ENCODE data around the gene NUDT11.
"Not testable (repeated sequence)": the region's sequence is repeated elsewhere in the genome, so short reads cannot be mapped to it uniquely, and the experiment has no call there.

Gene NUDT11

DNA sequence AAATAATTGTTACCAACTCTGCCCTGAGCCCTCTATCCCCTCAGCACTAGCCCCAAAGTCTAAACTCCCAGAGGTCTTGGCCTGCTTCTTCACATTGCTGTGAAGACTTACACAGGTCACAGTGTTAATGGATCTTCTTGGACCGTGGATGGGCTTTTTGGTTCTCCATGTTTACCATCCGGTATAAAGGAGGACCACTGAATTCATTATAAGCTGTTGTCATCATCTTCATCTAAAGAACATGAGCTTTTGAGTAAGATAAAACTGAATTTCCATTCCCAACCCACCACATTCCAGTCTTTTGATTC is 8.5 kb downstream of the NUDT11 start:
- Mint-ChIP-seq H3K4me3 (no peak overlapping the region), H3K27me3 (ENCODE audit: low read depth, poor library complexity) (no peaks in the 10 kb centered on the region), H3K27ac (no peak overlapping the region), H3K9me3 (peaks cover 31% of the 10 kb centered on the region), H3K4me1 (peaks cover 21% of the 10 kb centered on the region), H3K36me3 (ENCODE audit: low read depth) (peaks cover 17% of the 10 kb centered on the region)
- TF ChIP-seq CTCF (IDR thresholded peaks at IDR 0.05) = no peak
- DNase-seq = no peak

- Mint-ChIP-seq H3K4me3 (no peak overlapping the region), H3K9me3 (peaks cover 58% of the 10 kb centered on the region), H3K27me3 (ENCODE audit: low read depth, poor library complexity) (no peaks in the 10 kb centered on the region), H3K4me1 (peaks cover 7% of the 10 kb centered on the region), H3K36me3 (ENCODE audit: low read depth) (peaks cover 44% of the 10 kb centered on the region), H3K27ac (no peak overlapping the region)
- no peak for DNase-seq
- no peak for TF ChIP-seq CTCF (IDR thresholded peaks at IDR 0.05)
These were observed 11.8 kb downstream of the NUDT11 start for GRCh38 chrX:51484616-51485015.

GRCh38 chrX:51482411-51482810 is 14.0 kb downstream of the NUDT11 start:
- peaks cover 70% of the 10 kb centered on the region for H3K9me3 Mint-ChIP-seq
- H3K36me3 Mint-ChIP-seq (ENCODE audit: low read depth) = peaks cover 47% of the 10 kb centered on the region

GRCh38 chrX:51476930-51477329 is 19.5 kb downstream of the NUDT11 start:
- Mint-ChIP-seq H3K4me3 (no peak overlapping the region), H3K36me3 (ENCODE audit: low read depth) (peaks cover 32% of the 10 kb centered on the region), H3K27me3 (ENCODE audit: low read depth, poor library complexity) (no peaks in the 10 kb centered on the region), H3K4me1 (no peaks in the 10 kb centered on the region), H3K9me3 (peaks cover 53% of the 10 kb centered on the region), H3K27ac (no peak overlapping the region)
- DNase-seq = no peak
- TF ChIP-seq CTCF (IDR thresholded peaks at IDR 0.05) = no peak

More at GRCh38 chrX:51482411-51482810, 14.0 kb downstream of the NUDT11 start:
- H3K4me1 Mint-ChIP-seq; H3K27ac Mint-ChIP-seq; H3K4me3 Mint-ChIP-seq; DNase-seq; H3K27me3 Mint-ChIP-seq (ENCODE audit: low read depth, poor library complexity): not testable (repeated sequence)

- peaks cover 9% of the 10 kb centered on the region for H3K9me3 Mint-ChIP-seq
- no peak for TF ChIP-seq CTCF (IDR thresholded peaks at IDR 0.05)
These were observed 33.1 kb downstream of the NUDT11 start for GRCh38 chrX:51463322-51463721.

GRCh38 chrX:51461053-51462044 is 35.0 kb downstream of the NUDT11 start:
- peak; percentile 91 for TF ChIP-seq CTCF (IDR thresholded peaks at IDR 0.05)
- Mint-ChIP-seq H3K27ac (no peak overlapping the region), H3K9me3 (peaks cover 10% of the 10 kb centered on the region), H3K36me3 (ENCODE audit: low read depth) (no peaks in the 10 kb centered on the region), H3K27me3 (ENCODE audit: low read depth, poor library complexity) (no peaks in the 10 kb centered on the region), H3K4me3 (no peak overlapping the region), H3K4me1 (no peaks in the 10 kb centered on the region)
- DNase-seq = peak; percentile 10

More at GRCh38 chrX:51463322-51463721, 33.1 kb downstream of the NUDT11 start:
- Mint-ChIP-seq H3K36me3 (ENCODE audit: low read depth) (no peaks in the 10 kb centered on the region), H3K4me1 (no peaks in the 10 kb centered on the region), H3K4me3 (no peak overlapping the region), H3K27me3 (ENCODE audit: low read depth, poor library complexity) (no peaks in the 10 kb centered on the region), H3K27ac (no peak overlapping the region)
- DNase-seq = no peak

Measured in nephron progenitor cell (in vitro differentiated cells).